ENCODE data around the gene BCAR1. TPM values are rescaled to one million over a fixed set of nuclear protein-coding genes. Genes with fewer than 3 reads are reported as not detected.

BCAR1 gene
- total RNA-seq, 1 experiment from 2014 or later, result 95.6 TPM

GRCh38 chr16:75249441-75249840 is 2.0 kb downstream of the BCAR1 start:
- H3K36me3 Mint-ChIP-seq, result no peaks in the 10 kb centered on the region
- peaks cover 77% of the 10 kb centered on the region for H3K4me1 Mint-ChIP-seq
- H3K27me3 Mint-ChIP-seq (ENCODE audit: low read depth), result no peaks in the 10 kb centered on the region
- TF ChIP-seq SOX15 (CRISPR knock-in tag; IDR thresholded peaks at IDR 0.05), result no peak
- 0 out of 2 replicates have a peak, but pooled peaks have one; percentile 40 for TF ChIP-seq ETV6 (CRISPR knock-in tag; IDR thresholded peaks at IDR 0.05)
- ChIA-PET CTCF (interaction anchor here (0.6 to 7.5 kb wide), 2 partner anchors 16 to 17 kb away, joined by 3 to 92 read pairs; no protein-coding TSS in a partner anchor), POLR2A (interaction anchor here (1.1 to 2.1 kb wide), 3 partner anchors 13 to 17 kb away, joined by 4 to 13 read pairs (median 5); no protein-coding TSS in a partner anchor)
- no peak overlapping the region for H3K27ac Mint-ChIP-seq
- H3K4me3 Mint-ChIP-seq, result peak overlapping the region; percentile 79; the same call in 1 of the 2 replicates
- no peak for DNase-seq (ENCODE audit: low spot score)
- ATAC-seq, result no peak
- H3K9me3 Mint-ChIP-seq, result no peaks in the 10 kb centered on the region

- DNase-seq (ENCODE audit: low spot score) (no peak), ATAC-seq (no peak)
- H3K4me1 Mint-ChIP-seq, result peaks cover 77% of the 10 kb centered on the region
- no peak overlapping the region for H3K4me3 Mint-ChIP-seq
- no peaks in the 10 kb centered on the region for H3K36me3 Mint-ChIP-seq
- H3K27ac Mint-ChIP-seq, result peak overlapping the region; percentile 67
- no peaks in the 10 kb centered on the region for H3K27me3 Mint-ChIP-seq (ENCODE audit: low read depth)
- TF ChIP-seq SOX15 (CRISPR knock-in tag; IDR thresholded peaks at IDR 0.05), result no peak
- no peak for TF ChIP-seq TEAD4 (CRISPR knock-in tag; IDR thresholded peaks at IDR 0.05)
- POLR2A ChIA-PET, result interaction anchor here (1.2 kb wide), 1 partner anchor 17 kb away, joined by 5 read pairs; no protein-coding TSS in a partner anchor
- no peaks in the 10 kb centered on the region for H3K9me3 Mint-ChIP-seq
- CTCF ChIA-PET, result interaction anchor here (0.6 to 1.3 kb wide), 3 partner anchors 9 to 17 kb away, joined by 3 to 11 read pairs (median 3); no protein-coding TSS in a partner anchor
Observed at GRCh38 chr16:75248536-75249380, 2.7 kb downstream of the BCAR1 start.

GRCh38 chr16:75248142-75248535 is 3.3 kb downstream of the BCAR1 start:
- Mint-ChIP-seq H3K27ac (peak overlapping the region; percentile 73), H3K9me3 (no peaks in the 10 kb centered on the region), H3K36me3 (peaks cover 5% of the 10 kb centered on the region), H3K4me3 (no peak overlapping the region), H3K4me1 (peaks cover 77% of the 10 kb centered on the region), H3K27me3 (ENCODE audit: low read depth) (no peaks in the 10 kb centered on the region)
- DNase-seq (ENCODE audit: low spot score), result no peak
- POLR2A ChIA-PET, result interaction anchor here (1.1 kb wide), 1 partner anchor 14 kb away, joined by 6 read pairs; no protein-coding TSS in a partner anchor
- ATAC-seq, result no peak
- no peak for TF ChIP-seq USF1 (CRISPR knock-in tag; IDR thresholded peaks at IDR 0.05)
- TF ChIP-seq MAX (CRISPR knock-in tag; IDR thresholded peaks at IDR 0.05), result no peak
- TF ChIP-seq GRHL2 (CRISPR knock-in tag; IDR thresholded peaks at IDR 0.05; ENCODE audit: insufficient replicate concordance, severe bottlenecking), result no peak
- TF ChIP-seq ZNF671 (CRISPR knock-in tag; IDR thresholded peaks at IDR 0.05), result no peak
- TF ChIP-seq SMAD4 (CRISPR knock-in tag; IDR thresholded peaks at IDR 0.05), result no peak
- TF ChIP-seq HMGXB4 (CRISPR knock-in tag; IDR thresholded peaks at IDR 0.05), result no peak
- no peak for TF ChIP-seq ELF4 (CRISPR knock-in tag; IDR thresholded peaks at IDR 0.05; ENCODE audit: low read depth)
- no peak for TF ChIP-seq EMX1 (CRISPR knock-in tag; IDR thresholded peaks at IDR 0.05)
- TF ChIP-seq PREB (CRISPR knock-in tag; IDR thresholded peaks at IDR 0.05; ENCODE audit: borderline replicate concordance), result no peak
- no peak for TF ChIP-seq TEAD1 (CRISPR knock-in tag; IDR thresholded peaks at IDR 0.05)
- no peak for TF ChIP-seq FOXJ3 (CRISPR knock-in tag; IDR thresholded peaks at IDR 0.05; ENCODE audit: borderline replicate concordance)
- no peak for TF ChIP-seq MXD4 (CRISPR knock-in tag; IDR thresholded peaks at IDR 0.05; ENCODE audit: borderline replicate concordance)
- no peak for TF ChIP-seq CDX4 (CRISPR knock-in tag; IDR thresholded peaks at IDR 0.05; ENCODE audit: borderline replicate concordance)
- no peak for TF ChIP-seq FOXP1 (CRISPR knock-in tag; IDR thresholded peaks at IDR 0.05; ENCODE audit: borderline replicate concordance)
- TF ChIP-seq OVOL2 (CRISPR knock-in tag; IDR thresholded peaks at IDR 0.05; ENCODE audit: borderline replicate concordance), result no peak
- no peak for TF ChIP-seq PRDM15 (CRISPR knock-in tag; IDR thresholded peaks at IDR 0.05)
- CTCF ChIA-PET, result interaction anchor here (1.0 to 1.3 kb wide), 3 partner anchors 14 to 269 kb away, joined by 3 to 11 read pairs (median 3); no protein-coding TSS in a partner anchor

Data from WTC11 (cell line).